GM12891 (cell line): ENCODE data around the gene SMIM10L1.

ENCODE experiments used
- DNase-seq: peaks from one replicate; pipeline ENCODE4 v3.0.0; 2011; ENCODE audit warnings: low spot score; ENCODE audit not compliant: insufficient read length
- FAIRE-seq: peaks from 2 replicates; lab custom pipeline; 2011; peaks lifted over from hg19 to GRCh38; lab: Jason Lieb, UNC
- PAX5 ChIP-seq: IDR thresholded peaks from 2 replicates; pipeline ENCODE4 v1.6.1; 2011; ENCODE audit warnings: low read length, moderate library complexity, mild to moderate bottlenecking; ENCODE audit not compliant: insufficient read depth, severe bottlenecking
- POLR2A ChIP-seq: IDR thresholded peaks from 2 replicates; pipeline ENCODE4 v1.6.1; 2011; ENCODE audit warnings: low read depth, low read length, control low read depth
- POLR2AphosphoS5 ChIP-seq: IDR thresholded peaks from 2 replicates; pipeline ENCODE4 v1.6.1; 2011; ENCODE audit warnings: low read depth, low read length, control low read depth
- POU2F2 ChIP-seq: IDR thresholded peaks from 2 replicates; pipeline ENCODE4 v1.6.1; 2011; ENCODE audit warnings: low read depth, mild to moderate bottlenecking, control low read depth, low read length, moderate library complexity
- SPI1 ChIP-seq: IDR thresholded peaks from 2 replicates; pipeline ENCODE4 v1.6.1; 2011; ENCODE audit warnings: low read depth, low read length, control low read depth
- TAF1 ChIP-seq: IDR thresholded peaks from 2 replicates; pipeline ENCODE4 v1.6.1; 2011; ENCODE audit warnings: low read depth, low read length, control low read depth

SMIM10L1 gene

DNA sequence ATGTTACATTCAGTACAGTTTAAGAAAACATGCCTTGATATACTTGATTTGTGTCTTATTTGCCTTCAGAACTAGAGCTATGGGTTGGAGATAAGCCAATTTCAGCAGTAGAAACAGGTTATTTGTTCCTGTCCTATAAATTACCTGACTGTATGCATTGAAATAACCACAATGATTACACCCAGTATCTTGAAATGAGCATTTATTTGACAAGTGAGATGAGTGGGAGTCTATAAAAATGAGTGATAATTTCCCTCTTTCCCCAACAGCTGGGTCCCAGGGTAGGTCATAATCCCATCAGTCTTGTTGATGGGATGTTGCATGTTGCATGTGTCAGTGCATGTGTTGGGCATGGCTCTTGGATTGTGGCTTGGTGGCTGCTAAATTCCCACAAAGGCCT is 12.0 kb downstream of the SMIM10L1 start:
- DNase-seq (no peak), FAIRE-seq (peak; percentile 60)
- TF ChIP-seq SPI1 (no peak), PAX5 (no peak), TAF1 (no peak), POLR2AphosphoS5 (no peak), POLR2A (no peak), POU2F2 (no peak)

- DNase-seq (no peak), FAIRE-seq (no peak)
- TF ChIP-seq POLR2AphosphoS5 (no peak), POU2F2 (no peak), TAF1 (no peak), POLR2A (no peak), SPI1 (no peak), PAX5 (no peak)
Measured at GRCh38 chr12:11186837-11187236, 15.8 kb downstream of the SMIM10L1 start, which contains the start of gene TAS2R42. Gene TAS2R42, minus strand, starts transcription at chr12:11186937. Its CDS starts 0 bp downstream, at chr12:11186937.

DNA sequence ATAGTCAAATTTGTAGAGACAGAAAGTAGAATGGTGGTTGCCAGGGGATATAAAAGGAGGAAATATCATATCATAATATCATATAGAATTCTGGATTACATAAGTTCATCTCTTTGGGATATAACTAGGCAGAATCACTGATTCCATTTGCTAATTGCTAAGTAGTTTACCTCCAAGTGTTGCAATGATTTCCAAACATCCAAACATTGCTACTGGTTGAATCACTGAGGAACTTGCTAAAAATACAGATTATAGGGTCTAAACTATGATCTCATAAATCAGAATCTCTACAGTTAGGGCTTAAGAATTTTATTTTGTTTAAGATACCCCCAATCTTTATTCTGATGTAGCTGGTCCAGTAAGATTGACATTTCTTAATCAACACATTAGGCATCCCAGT is 31.8 kb downstream of the SMIM10L1 start:
- DNase-seq (no peak), FAIRE-seq (no peak)
- TF ChIP-seq POU2F2 (no peak), SPI1 (no peak), POLR2AphosphoS5 (no peak), POLR2A (no peak), TAF1 (no peak), PAX5 (no peak)

DNA sequence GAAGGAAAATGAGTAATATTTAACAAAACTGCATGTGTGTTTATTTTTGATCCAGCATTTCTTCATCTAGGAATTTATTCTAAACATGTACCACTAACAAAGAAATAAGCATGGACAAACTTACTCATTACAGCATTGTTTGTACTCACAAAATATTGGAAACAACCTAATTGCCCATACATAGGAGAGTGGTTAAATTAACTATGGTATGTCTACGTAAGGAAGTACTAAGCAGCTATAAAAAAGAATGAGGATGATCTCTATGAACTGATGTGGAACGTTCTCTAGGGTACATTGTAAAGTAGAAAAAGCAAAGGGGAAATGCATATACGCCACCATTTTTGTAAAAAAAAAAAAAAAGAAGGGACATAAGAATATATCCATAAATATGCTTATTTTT is 33.2 kb downstream of the SMIM10L1 start:
- FAIRE-seq (no peak), DNase-seq (no peak)
- TF ChIP-seq TAF1 (no peak), SPI1 (no peak), PAX5 (no peak), POU2F2 (no peak), POLR2A (no peak), POLR2AphosphoS5 (no peak)

DNA sequence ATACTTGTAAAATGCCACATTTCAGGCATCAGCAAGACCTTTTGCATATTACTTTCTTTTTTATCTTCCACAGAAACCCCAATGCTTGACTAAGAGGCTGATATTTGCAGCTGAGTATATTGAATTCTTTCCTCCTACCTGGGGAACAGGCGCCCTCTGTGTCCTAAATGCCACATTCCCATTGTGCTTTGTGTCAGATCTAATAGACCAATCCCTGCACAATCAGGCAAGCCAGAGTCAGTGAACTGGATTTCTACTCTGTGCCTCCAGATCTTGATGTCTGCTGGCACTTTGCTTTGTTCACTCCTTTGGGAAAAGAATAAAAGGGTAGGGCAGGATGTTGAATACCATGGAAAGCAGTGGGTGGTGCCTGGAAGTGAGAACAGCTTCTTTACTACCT is 38.1 kb downstream of the SMIM10L1 start:
- no peak for DNase-seq
- TF ChIP-seq POLR2A (no peak), PAX5 (no peak), POU2F2 (no peak), POLR2AphosphoS5 (no peak), SPI1 (no peak), TAF1 (no peak)
- no peak for FAIRE-seq
